GM12872 (cell line): ENCODE data around the gene PELI1.

Experiments used
- CTCF ChIP-seq: IDR thresholded peaks from 3 replicates; pipeline ENCODE4 v1.5.1; 2011; ENCODE audit warnings: low read depth, mild to moderate bottlenecking, low read length, moderate library complexity; ENCODE audit not compliant: insufficient read depth

The PELI1 gene

GRCh38 chr2:64128943-64129391, 15.3 kb downstream of the PELI1 start:
- no peak for TF ChIP-seq CTCF

- no peak for TF ChIP-seq CTCF
These were observed 15.8 kb downstream of the PELI1 start for GRCh38 chr2:64128406-64128805.

- no peak for TF ChIP-seq CTCF
These were observed 17.1 kb downstream of the PELI1 start for GRCh38 chr2:64127119-64127518.

GRCh38 chr2:64126601-64127000, 17.6 kb downstream of the PELI1 start:
- no peak for TF ChIP-seq CTCF

- TF ChIP-seq CTCF = no peak
These were observed 19.6 kb downstream of the PELI1 start for GRCh38 chr2:64124571-64124970.

- no peak for TF ChIP-seq CTCF
These were observed 20.1 kb downstream of the PELI1 start for GRCh38 chr2:64124168-64124567.

GRCh38 chr2:64123740-64124139, 20.5 kb downstream of the PELI1 start:
- TF ChIP-seq CTCF = no peak

GRCh38 chr2:64122358-64122757, 21.9 kb downstream of the PELI1 start:
- TF ChIP-seq CTCF = no peak
